ENCODE results near the gene DNMT1.

The DNMT1 gene

DNA sequence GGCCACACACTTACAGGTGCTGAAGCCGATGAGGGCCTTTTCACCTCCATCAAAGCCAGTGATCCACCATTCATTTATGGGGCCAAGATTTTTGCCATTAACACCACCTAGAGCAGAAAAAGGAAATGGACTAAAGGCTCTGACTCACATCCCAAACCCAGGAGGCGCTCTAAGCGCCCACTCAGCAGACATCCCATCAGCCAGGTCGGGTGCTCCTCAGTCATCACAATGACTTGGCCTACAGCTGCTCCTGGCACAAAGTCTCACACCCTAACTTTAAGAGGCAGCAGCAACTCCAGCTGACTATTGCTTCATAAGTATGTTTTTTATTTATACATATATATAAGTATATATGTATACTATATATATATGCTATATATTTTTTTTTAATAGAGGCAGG is 38.9 kb downstream of the DNMT1 start:
- TF ChIP-seq PPARA (CRISPR knock-in tag; IDR thresholded peaks at IDR 0.05; ENCODE audit: borderline replicate concordance) (no peak), OSR1 (CRISPR knock-in tag; IDR thresholded peaks at IDR 0.05) (no peak), SNAI2 (CRISPR knock-in tag; IDR thresholded peaks at IDR 0.05) (no peak), ZFP3 (CRISPR knock-in tag; IDR thresholded peaks at IDR 0.05) (no peak), CSDC2 (CRISPR knock-in tag; IDR thresholded peaks at IDR 0.05) (no peak), ZNF8 (CRISPR knock-in tag; IDR thresholded peaks at IDR 0.05) (no peak), ZNF70 (CRISPR knock-in tag; IDR thresholded peaks at IDR 0.05) (no peak), ESRRG (CRISPR knock-in tag; IDR thresholded peaks at IDR 0.05) (no peak)
- TF ChIP-seq, protein P1, sequence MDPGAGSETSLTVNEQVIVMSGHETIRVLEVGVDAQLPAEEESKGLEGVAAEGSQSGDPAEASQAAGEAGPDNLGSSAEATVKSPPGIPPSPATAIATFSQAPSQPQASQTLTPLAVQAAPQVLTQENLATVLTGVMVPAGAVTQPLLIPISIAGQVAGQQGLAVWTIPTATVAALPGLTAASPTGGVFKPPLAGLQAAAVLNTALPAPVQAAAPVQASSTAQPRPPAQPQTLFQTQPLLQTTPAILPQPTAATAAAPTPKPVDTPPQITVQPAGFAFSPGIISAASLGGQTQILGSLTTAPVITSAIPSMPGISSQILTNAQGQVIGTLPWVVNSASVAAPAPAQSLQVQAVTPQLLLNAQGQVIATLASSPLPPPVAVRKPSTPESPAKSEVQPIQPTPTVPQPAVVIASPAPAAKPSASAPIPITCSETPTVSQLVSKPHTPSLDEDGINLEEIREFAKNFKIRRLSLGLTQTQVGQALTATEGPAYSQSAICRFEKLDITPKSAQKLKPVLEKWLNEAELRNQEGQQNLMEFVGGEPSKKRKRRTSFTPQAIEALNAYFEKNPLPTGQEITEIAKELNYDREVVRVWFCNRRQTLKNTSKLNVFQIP (CRISPR knock-in tag; IDR thresholded peaks at IDR 0.05; ENCODE audit: borderline replicate concordance, low read depth): no peak
- TF ChIP-seq, protein P2, sequence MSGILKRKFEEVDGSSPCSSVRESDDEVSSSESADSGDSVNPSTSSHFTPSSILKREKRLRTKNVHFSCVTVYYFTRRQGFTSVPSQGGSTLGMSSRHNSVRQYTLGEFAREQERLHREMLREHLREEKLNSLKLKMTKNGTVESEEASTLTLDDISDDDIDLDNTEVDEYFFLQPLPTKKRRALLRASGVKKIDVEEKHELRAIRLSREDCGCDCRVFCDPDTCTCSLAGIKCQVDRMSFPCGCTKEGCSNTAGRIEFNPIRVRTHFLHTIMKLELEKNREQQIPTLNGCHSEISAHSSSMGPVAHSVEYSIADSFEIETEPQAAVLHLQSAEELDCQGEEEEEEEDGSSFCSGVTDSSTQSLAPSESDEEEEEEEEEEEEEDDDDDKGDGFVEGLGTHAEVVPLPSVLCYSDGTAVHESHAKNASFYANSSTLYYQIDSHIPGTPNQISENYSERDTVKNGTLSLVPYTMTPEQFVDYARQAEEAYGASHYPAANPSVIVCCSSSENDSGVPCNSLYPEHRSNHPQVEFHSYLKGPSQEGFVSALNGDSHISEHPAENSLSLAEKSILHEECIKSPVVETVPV (CRISPR knock-in tag; IDR thresholded peaks at IDR 0.05): no peak
- TF ChIP-seq, protein P3, sequence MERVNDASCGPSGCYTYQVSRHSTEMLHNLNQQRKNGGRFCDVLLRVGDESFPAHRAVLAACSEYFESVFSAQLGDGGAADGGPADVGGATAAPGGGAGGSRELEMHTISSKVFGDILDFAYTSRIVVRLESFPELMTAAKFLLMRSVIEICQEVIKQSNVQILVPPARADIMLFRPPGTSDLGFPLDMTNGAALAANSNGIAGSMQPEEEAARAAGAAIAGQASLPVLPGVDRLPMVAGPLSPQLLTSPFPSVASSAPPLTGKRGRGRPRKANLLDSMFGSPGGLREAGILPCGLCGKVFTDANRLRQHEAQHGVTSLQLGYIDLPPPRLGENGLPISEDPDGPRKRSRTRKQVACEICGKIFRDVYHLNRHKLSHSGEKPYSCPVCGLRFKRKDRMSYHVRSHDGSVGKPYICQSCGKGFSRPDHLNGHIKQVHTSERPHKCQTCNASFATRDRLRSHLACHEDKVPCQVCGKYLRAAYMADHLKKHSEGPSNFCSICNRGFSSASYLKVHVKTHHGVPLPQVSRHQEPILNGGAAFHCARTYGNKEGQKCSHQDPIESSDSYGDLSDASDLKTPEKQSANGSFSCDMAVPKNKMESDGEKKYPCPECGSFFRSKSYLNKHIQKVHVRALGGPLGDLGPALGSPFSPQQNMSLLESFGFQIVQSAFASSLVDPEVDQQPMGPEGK (CRISPR knock-in tag; IDR thresholded peaks at IDR 0.05; ENCODE audit: borderline replicate concordance): no peak
- no peak for ATAC-seq

DNA sequence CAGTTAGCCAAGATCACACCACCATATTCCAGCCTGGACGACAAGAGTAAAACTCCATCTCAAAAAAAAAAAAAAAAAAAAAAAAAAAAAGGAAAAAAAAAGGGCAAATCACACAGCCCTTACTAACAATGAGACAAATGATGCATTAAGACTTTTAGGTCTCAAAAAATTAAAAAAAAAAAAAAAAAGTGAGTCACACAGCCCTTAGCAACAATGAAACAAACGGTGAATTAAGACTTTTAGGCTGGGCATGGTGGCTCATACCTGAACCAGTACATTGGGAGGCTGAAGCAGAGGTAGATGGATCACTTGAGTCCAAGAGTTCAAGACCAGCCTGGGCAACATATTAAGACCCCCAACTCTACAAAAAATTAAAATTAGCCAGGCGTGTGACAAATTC is 42.7 kb downstream of the DNMT1 start:
- no peak; the same call in 2 of the 3 replicates for ATAC-seq

DNA sequence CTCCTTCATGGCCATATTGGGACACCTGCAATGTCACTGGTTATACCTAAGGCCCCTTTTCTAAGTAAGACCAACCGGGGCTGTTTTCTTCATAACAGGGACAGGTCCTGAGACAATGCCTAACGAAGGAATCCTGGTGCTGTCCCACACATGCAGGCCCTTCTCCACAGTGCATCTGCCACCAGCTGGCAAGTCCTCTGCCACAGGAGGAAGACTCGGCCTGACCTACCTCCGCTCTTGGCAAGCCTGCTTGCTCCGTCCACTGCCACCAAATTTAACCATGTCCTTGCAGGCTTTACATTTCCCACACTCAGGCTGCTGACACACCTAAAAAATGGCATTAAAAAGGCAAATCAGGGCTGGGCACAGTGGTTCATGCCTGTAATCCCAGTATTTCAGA is 43.2 kb downstream of the DNMT1 start:
- TF ChIP-seq PPARA (CRISPR knock-in tag; IDR thresholded peaks at IDR 0.05; ENCODE audit: borderline replicate concordance) (no peak), OSR1 (CRISPR knock-in tag; IDR thresholded peaks at IDR 0.05) (no peak), ZC3H10 (CRISPR knock-in tag; IDR thresholded peaks at IDR 0.05) (no peak)
- TF ChIP-seq, protein P3 (CRISPR knock-in tag; IDR thresholded peaks at IDR 0.05; ENCODE audit: borderline replicate concordance): no peak
- TF ChIP-seq, protein P1 (CRISPR knock-in tag; IDR thresholded peaks at IDR 0.05; ENCODE audit: borderline replicate concordance, low read depth): no peak
- no peak for ATAC-seq

More for the DNA sequence above, 42.7 kb downstream of the DNMT1 start:
- TF ChIP-seq BACH2 (CRISPR knock-in tag; IDR thresholded peaks at IDR 0.05; ENCODE audit: borderline replicate concordance): no peak
- TF ChIP-seq, protein P1 (CRISPR knock-in tag; IDR thresholded peaks at IDR 0.05; ENCODE audit: borderline replicate concordance, low read depth): no peak
- TF ChIP-seq, protein P2 (CRISPR knock-in tag; IDR thresholded peaks at IDR 0.05): no peak
- TF ChIP-seq ARNTL (CRISPR knock-in tag; IDR thresholded peaks at IDR 0.05; ENCODE audit: borderline replicate concordance, low read depth): no peak
- TF ChIP-seq PPARA (CRISPR knock-in tag; IDR thresholded peaks at IDR 0.05; ENCODE audit: borderline replicate concordance): no peak
- no peak for TF ChIP-seq ZNF70 (CRISPR knock-in tag; IDR thresholded peaks at IDR 0.05)
- no peak for TF ChIP-seq SNAI2 (CRISPR knock-in tag; IDR thresholded peaks at IDR 0.05)
- no peak for TF ChIP-seq RARB (CRISPR knock-in tag; IDR thresholded peaks at IDR 0.05)
- no peak for TF ChIP-seq ESRRG (CRISPR knock-in tag; IDR thresholded peaks at IDR 0.05)
- TF ChIP-seq TOX (CRISPR knock-in tag; IDR thresholded peaks at IDR 0.05; ENCODE audit: borderline replicate concordance): no peak
- TF ChIP-seq TCF4 (CRISPR knock-in tag; IDR thresholded peaks at IDR 0.05; ENCODE audit: borderline replicate concordance): no peak
- TF ChIP-seq ZFP3 (CRISPR knock-in tag; IDR thresholded peaks at IDR 0.05): no peak
- no peak for TF ChIP-seq OSR1 (CRISPR knock-in tag; IDR thresholded peaks at IDR 0.05)
- no peak for TF ChIP-seq CSDC2 (CRISPR knock-in tag; IDR thresholded peaks at IDR 0.05)
- no peak for TF ChIP-seq ZC3H10 (CRISPR knock-in tag; IDR thresholded peaks at IDR 0.05)
- TF ChIP-seq ZNF8 (CRISPR knock-in tag; IDR thresholded peaks at IDR 0.05): no peak
- no peak for TF ChIP-seq ZNF565 (CRISPR knock-in tag; conservative IDR thresholded peaks at IDR 0.05; ENCODE audit: low read depth)

Measured in SK-N-SH treated with all-trans-retinoic acid at 6 μM for 48 hours (cell line).